Lung (tissue), 12 donors: ENCODE data around the gene SDF4. TPM values are rescaled to one million over a fixed set of nuclear protein-coding genes. Genes with fewer than 3 reads are reported as not detected.

Experiments
- ATAC-seq: fragments of 200-7000 bp; cut with Tn5 transposase; one replicate; pipeline ENCODE4 v1.9.1; 2020; ENCODE audit warnings: moderate number of reproducible peaks; ENCODE audit not compliant: insufficient read depth, low FRiP score
- DNase-seq, 3 donors: peaks; one replicate each; pipeline ENCODE4 v3.0.0-alpha.2; 2013 to 2017
- H3K27ac ChIP-seq, 2 donors: one replicate each; pipeline ENCODE4 v1.5.1; 2013; ENCODE audit warnings: mild to moderate bottlenecking in 2 of 2, moderate library complexity in 2 of 2, control low read depth in 1 of 2, inconsistent platforms in 1 of 2, low read depth in 1 of 2, low read length in 1 of 2
- H3K27me3 ChIP-seq, 3 donors: one replicate each; pipeline ENCODE4 v1.5.1; 2013; ENCODE audit warnings: low read length in 2 of 3; ENCODE audit not compliant: control insufficient read depth in 3 of 3, insufficient read depth in 3 of 3
- H3K36me3 ChIP-seq, 4 donors: one replicate each; pipeline ENCODE4 v1.5.1; 2013; ENCODE audit warnings: low read length in 4 of 4, mild to moderate bottlenecking in 1 of 4, moderate library complexity in 1 of 4; ENCODE audit not compliant: control insufficient read depth in 4 of 4, insufficient read depth in 4 of 4
- H3K4me1 ChIP-seq, 5 donors: one replicate each; pipeline ENCODE4 v1.5.1; 2013; ENCODE audit warnings: low read length in 5 of 5, mild to moderate bottlenecking in 2 of 5, moderate library complexity in 1 of 5; ENCODE audit not compliant: control insufficient read depth in 5 of 5, insufficient read depth in 5 of 5
- H3K4me3 ChIP-seq: one replicate; pipeline ENCODE4 v1.5.1; 2013; ENCODE audit warnings: mild to moderate bottlenecking, control low read depth, moderate library complexity
- H3K9ac ChIP-seq, 2 donors: one replicate each; pipeline ENCODE4 v1.5.1; 2013; ENCODE audit warnings: low read length in 2 of 2, control low read depth in 1 of 2; ENCODE audit not compliant: insufficient read depth in 1 of 2
- H3K9me3 ChIP-seq, 4 donors: one replicate each; pipeline ENCODE4 v1.5.1; 2013; ENCODE audit warnings: low read length in 3 of 4, mild to moderate bottlenecking in 1 of 4, moderate library complexity in 1 of 4; ENCODE audit not compliant: control insufficient read depth in 4 of 4, insufficient read depth in 3 of 4
- CTCF ChIP-seq: IDR thresholded peaks from 2 replicates; pipeline ENCODE4 v1.5.1; 2012; ENCODE audit warnings: mild to moderate bottlenecking; ENCODE audit errors: control extremely low read depth, extremely low read depth
- WGBS, 2 donors: extraction: QIAGEN DNeasy Blood & Tissue Kit; methylation state at CpG; one replicate each; pipeline ENCODE4 v1.1.7; 2013; 5-methylcytosine and 5-hydroxymethylcytosine counted together
- polyA plus RNA-seq, 2 donors: library from polyadenylated mRNA; stranded (reverse); fragments of 200-250 nt; gene quantifications; one replicate each; pipeline ENCODE4 v1.2.1, GENCODE V29; 2013
- total RNA-seq, 2 donors: library from RNA; depleted of rRNA in 1 of 2; stranded (reverse); fragments of >200 nt in 1 of 2; gene quantifications; one replicate each; pipeline ENCODE4 v1.2.1, GENCODE V29; 2014 to 2021
- donor health status: control.
- donor health status: control.
- donor health status: Bipolar disorder and iron deficiency.
- donor health status: healthy.
- donor health status: DM: yes; HTN: yes; CAD: no.

The SDF4 gene
- total and polyA plus RNA-seq, 4 donors, result 65.7 to 189 (median 143) TPM

GRCh38 chr1:1222575-1223225 lies 9.1 kb downstream of the SDF4 start:
- no peak overlapping the region for H3K9ac ChIP-seq
- no peak for ATAC-seq
- no peaks in the 10 kb centered on the region for H3K27me3 ChIP-seq
- DNase-seq, result no peak
- no peak overlapping the region for H3K27ac ChIP-seq
- no peak overlapping the region for H3K4me3 ChIP-seq
- H3K36me3 ChIP-seq, result peaks cover 11 to 82% (median 18%) of the 10 kb centered on the region in 4 donors
- H3K4me1 ChIP-seq, result no peaks in the 10 kb centered on the region
- peaks cover 0 to 2% (median 0%) of the 10 kb centered on the region in 4 donors for H3K9me3 ChIP-seq
- TF ChIP-seq CTCF, result no peak
- WGBS, 2 donors, result 95 to 97% methylated on average over 44 of the region's 44 CpGs

GRCh38 chr1:1221887-1222574 lies 9.8 kb downstream of the SDF4 start:
- H3K36me3 ChIP-seq, result peaks cover 11 to 84% (median 21%) of the 10 kb centered on the region in 4 donors
- H3K4me3 ChIP-seq, result no peak overlapping the region
- TF ChIP-seq CTCF, result no peak
- ATAC-seq (no peak), DNase-seq (no peak)
- H3K4me1 ChIP-seq, result no peaks in the 10 kb centered on the region
- H3K9me3 ChIP-seq, result peaks cover 0 to 2% (median 0%) of the 10 kb centered on the region in 4 donors
- no peaks in the 10 kb centered on the region for H3K27me3 ChIP-seq
- no peak overlapping the region for H3K9ac ChIP-seq
- H3K27ac ChIP-seq, result no peak overlapping the region
- WGBS, 2 donors, result 89 to 94% methylated on average over 30 of the region's 30 CpGs

GRCh38 chr1:1220197-1220596 lies 11.6 kb downstream of the SDF4 start:
- Histone ChIP-seq H3K27me3 (no peaks in the 10 kb centered on the region), H3K4me3 (no peak overlapping the region), H3K4me1 (peaks cover 0 to 3% (median 0%) of the 10 kb centered on the region in 5 donors), H3K9ac (no peak overlapping the region), H3K36me3 (peaks cover 11 to 80% (median 22%) of the 10 kb centered on the region in 4 donors), H3K9me3 (peaks cover 0 to 2% (median 0%) of the 10 kb centered on the region in 4 donors), H3K27ac (no peak overlapping the region)
- ATAC-seq, result no peak
- no peak for TF ChIP-seq CTCF
- no peak for DNase-seq
- 92 to 93% methylated on average over 24 of the region's 24 CpGs for WGBS, 2 donors
